GM20000 (cell line): ENCODE results near the gene MAP7D2.

Experiments
- DNase-seq: peaks from one replicate; pipeline ENCODE4 v3.0.0; 2012; ENCODE audit warnings: low spot score
- TF ChIP-seq, protein P1 (sequence below): IDR thresholded peaks from 2 replicates; pipeline ENCODE4 v1.5.1; 2012; ENCODE audit warnings: mild to moderate bottlenecking, control low read depth; ENCODE audit errors: extremely low read depth, missing control alignments

MAP7D2 gene

DNA sequence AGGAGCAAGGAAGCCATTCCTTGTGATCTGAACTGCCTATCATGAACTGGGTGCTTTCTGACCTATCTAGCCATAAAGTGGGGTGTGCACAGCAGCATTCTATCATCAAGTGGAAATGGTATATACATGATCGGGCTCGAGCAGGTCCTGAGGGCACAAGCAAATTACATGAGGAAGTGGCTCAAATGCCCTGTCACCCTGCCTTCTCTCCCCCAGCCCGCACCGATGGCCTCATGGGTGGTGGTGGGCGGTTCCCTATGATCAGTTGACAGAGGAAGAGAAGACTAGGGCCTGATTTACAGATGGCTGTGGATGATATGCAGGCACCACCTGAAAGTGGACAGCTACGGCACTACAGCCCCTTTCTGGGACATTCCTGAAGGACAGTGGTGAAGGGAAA lies 79.5 kb downstream of the MAP7D2 start:
- no peak for DNase-seq
- TF ChIP-seq, protein P1, sequence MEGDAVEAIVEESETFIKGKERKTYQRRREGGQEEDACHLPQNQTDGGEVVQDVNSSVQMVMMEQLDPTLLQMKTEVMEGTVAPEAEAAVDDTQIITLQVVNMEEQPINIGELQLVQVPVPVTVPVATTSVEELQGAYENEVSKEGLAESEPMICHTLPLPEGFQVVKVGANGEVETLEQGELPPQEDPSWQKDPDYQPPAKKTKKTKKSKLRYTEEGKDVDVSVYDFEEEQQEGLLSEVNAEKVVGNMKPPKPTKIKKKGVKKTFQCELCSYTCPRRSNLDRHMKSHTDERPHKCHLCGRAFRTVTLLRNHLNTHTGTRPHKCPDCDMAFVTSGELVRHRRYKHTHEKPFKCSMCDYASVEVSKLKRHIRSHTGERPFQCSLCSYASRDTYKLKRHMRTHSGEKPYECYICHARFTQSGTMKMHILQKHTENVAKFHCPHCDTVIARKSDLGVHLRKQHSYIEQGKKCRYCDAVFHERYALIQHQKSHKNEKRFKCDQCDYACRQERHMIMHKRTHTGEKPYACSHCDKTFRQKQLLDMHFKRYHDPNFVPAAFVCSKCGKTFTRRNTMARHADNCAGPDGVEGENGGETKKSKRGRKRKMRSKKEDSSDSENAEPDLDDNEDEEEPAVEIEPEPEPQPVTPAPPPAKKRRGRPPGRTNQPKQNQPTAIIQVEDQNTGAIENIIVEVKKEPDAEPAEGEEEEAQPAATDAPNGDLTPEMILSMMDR = no peak

DNA sequence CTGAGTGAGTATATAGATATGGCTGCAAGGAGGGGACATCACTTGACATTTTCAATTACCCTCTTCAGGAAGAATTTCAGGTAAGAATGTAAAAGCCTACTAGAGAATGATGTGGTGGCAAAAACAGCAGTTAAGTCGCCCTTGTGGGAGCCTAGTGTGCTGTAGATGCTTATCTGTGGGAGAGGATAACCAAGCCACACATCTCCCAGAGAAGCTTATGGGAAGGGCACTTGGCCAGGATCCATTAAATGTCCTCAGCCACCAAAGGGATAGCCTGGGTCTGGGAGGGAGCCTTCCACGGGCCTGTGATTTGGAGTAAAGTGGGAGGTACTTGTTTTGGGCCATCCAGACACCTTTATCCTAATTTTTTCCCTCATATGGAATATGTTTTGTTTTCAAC lies 84.5 kb downstream of the MAP7D2 start:
- TF ChIP-seq, protein P1 = no peak
- no peak for DNase-seq

DNA sequence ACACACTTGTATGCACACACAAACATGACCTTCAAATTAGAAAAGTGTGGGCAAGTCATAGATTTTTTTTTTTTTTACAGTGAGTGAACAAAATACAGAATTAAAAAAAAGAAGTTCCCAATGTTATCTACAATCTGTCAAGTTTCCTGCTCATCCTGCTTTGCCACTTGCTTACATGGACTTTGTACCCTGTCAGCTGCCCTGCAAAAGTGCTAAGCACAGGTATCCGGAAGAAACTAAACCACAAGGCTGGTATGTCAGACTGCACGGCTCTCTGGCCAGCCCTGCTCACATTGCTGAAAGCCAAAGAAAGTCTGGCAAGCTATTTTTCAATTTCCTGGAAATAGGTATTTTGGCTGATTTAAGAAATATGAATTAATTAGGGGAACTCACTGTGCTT lies 87.0 kb downstream of the MAP7D2 start:
- DNase-seq = no peak
- TF ChIP-seq, protein P1 = no peak

DNA sequence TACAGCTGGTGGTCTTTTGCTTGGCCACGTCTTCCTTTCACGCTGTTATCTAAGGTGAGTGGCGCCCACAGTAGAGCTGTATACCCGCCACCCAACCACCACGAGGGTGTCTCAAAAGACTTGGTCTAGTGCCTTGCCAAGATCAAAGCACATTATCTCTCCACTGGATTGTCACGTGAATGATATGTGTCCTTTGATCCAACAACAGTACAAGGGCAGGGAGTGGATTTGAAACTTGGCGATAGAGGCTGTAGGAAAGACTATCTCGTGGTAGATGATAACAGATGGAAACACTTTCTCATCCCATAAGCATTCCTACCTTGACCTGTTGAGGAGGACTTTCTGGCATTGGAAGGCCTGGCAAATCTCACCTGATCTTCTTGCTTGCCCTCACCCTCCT lies 88.1 kb downstream of the MAP7D2 start:
- DNase-seq = no peak
- TF ChIP-seq, protein P1 = no peak

DNA sequence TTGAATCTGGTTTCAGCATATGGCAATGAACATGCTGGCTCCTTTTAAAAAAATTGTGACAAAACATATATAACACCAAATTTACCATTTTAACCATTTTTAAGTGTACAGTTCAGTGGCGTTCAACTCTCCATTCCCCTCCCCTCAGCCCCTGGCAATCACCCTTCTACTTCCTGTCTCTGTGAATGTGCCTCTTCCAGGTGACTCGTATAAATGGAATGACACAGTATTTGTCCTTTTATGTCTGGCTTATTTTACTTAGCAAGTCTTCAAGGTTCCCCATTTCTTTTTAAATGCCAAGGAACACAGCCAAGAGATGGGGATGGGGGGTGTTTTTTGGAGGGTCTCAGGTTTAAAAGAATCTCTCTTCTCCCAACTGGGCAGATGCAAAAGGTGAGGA lies 90.4 kb downstream of the MAP7D2 start:
- TF ChIP-seq, protein P1 = no peak
- no peak for DNase-seq

DNA sequence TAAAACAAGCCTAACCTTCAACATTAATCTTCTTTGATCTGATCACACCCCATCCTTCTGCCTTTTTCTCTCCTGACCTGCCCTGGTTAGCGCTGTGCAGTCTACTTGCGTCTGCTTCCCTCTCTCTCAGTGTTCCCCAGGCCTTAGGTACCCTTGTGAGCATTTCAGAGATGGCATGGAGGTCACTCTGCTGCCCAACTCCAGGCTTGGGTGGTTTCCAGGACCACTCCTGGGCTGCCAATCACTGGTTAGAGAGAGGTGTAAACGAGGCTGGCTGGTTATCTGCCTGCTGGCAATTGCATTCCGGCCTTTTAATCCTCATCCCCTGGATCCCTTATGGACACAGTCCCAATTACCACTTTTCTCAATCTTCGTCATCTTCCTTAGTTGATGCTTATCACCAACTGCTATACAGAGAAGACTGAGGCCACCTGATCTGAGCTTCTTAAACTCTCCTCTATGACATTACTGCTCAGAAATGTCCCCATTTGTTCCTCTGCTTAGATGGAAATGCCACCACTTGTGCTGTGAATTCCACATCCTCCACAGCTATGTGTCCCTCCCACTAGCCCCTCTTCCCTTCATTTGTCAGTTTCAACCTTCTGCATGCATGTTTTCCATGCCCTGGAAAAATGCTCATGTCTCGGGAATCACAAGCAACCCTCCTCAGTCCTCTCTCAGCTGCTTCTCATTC lies 96.9 kb downstream of the MAP7D2 start:
- TF ChIP-seq, protein P1 = no peak
- DNase-seq = no peak

DNA sequence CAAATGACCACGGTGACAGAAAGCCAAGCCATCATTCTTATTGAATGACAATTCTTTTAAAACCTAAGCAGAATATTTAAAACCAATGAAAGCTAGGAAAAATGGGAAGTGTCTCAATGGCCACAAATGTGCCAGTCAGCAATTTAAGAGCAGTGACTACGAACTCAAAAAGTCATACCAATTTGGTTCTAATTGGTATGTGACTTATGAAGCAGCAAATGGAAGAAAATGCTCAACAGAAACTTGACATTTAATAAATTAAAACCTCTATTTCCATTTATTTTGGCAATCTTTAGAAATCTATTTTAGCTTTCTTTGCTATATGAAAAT lies 100.1 kb downstream of the MAP7D2 start:
- no peak for DNase-seq
- TF ChIP-seq, protein P1 = no peak
